Inflammatory macrophage treated with lipopolysaccharide for 1 hour (primary cell): ENCODE results near the gene NEO1.

Source experiments
- DNase-seq, 2 donors: peaks; one replicate each; pipeline ENCODE4 v3.0.0-alpha.2; 2020 to 2022

The NEO1 gene

DNA sequence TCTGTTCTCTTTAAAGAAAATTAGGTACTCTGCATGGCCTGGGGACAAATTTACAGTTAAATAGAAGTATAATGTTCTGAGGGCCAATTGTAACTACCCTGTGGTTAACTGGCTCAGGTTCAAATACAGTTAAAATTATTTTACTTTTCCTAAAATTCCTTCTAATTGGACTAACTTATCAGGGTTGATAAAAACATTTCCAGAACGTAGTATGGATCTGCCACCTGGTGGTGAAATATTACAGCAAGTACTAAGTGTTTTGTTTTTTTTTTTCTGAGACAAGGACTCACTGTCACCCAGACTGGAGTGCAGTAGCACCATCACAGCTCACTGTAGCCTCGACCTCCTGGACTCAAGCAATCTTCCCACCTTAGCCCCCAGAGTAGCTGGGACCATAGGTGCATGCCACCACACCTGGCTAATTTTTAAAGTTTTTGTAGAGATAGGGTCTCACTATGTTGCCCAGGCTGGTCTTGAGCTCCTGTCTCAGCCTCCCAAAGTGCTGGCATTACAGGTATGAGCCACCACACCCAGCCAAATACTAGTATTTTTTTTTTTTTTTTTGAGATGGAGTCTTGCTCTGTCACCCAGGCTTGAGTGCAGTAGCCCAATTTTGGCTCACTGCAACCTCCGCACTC is 29.2 kb downstream of the NEO1 start:
- DNase-seq = peak; percentile 34 to 64

DNA sequence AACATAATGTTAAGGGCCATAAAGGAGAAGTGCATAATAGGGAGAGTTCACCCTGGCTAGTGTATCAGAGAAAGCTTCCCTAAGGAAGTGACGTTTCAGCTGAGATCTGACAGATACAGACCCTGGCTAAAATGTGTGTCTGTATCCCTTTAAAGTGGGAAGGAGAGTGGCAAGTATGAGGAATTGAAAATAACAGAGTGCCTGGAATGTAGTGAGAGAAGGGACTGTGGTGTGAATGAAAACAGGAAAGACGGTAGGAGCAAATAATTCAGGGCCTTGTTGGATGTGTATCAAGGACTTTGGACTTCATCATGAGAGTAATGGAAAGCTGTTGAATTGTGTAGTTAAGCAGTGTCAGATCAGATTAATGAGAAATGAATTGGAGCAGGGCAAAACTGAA is 30.5 kb downstream of the NEO1 start:
- DNase-seq = peak in 1 of 2 donors; percentile 6

GRCh38 chr15:73087098-73087497 is 34.8 kb downstream of the NEO1 start:
- DNase-seq = no peak

DNA sequence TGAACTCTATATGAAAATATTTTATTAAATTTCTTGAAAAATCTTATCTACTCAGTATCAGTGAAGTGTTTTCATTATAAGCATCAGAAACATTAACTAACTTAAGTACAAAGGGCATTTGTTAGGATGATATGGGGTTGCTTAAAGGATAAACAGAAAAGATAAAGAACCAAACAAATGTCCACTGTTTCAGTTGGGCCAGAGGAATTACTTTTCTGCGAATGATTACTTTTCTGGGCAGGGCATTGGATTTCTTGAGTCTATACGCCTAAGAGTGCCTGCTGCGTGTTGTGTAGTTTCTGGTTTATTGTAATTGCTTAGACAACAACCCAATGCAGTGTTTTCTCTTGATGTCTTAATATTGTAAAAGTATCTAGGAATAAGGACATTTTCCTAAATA is 52.8 kb downstream of the NEO1 start:
- DNase-seq = no peak

GRCh38 chr15:73108676-73109075 is 56.4 kb downstream of the NEO1 start:
- no peak for DNase-seq

- DNase-seq = no peak
These were observed 57.5 kb downstream of the NEO1 start for GRCh38 chr15:73109765-73110164.

- DNase-seq = no peak
These were observed 57.9 kb downstream of the NEO1 start for GRCh38 chr15:73110201-73110600.

- DNase-seq = no peak
These were observed 61.8 kb downstream of the NEO1 start for GRCh38 chr15:73114064-73114463.

DNA sequence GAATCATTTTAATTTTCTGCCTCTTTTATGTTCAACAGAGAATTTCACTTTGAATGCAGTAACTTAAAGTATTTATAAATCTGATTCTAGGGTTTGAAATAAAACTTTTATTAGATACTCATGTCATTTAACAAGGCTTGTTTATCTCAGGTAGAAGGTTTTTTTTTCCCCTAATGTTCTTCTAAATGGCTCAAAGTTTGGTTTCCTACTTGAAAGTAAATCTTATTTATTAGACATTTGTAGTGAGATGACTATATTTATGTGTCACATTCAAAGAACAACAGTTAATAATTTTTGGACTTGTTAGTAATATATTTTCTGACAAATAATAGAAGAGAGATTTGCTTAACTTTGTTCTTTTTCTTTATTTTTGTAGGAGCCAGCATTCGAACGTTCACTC is 63.9 kb downstream of the NEO1 start:
- no peak for DNase-seq

- DNase-seq = no peak
These were observed 65.8 kb downstream of the NEO1 start for GRCh38 chr15:73118055-73118454.

DNA sequence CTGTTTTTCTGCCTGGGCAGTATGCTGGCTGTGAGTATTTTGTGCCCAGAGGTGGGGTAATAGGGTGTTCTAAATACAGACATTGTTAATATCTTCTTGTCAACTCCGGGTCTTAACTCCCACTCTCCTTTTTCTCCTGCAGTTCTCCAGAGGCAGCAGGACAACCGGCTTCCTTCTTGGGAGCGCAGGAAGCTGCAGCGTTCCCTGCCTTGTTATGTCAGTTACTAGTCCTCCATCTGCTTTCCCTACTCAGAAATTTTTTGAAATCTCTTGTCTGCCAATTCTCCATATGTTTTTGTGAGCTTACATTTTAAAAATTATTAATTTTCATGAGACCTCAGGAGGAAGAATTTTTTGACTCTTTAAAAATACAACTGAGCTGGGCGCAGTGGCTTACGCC is 67.2 kb downstream of the NEO1 start:
- DNase-seq = no peak

GRCh38 chr15:73120269-73120668 is 68.0 kb downstream of the NEO1 start:
- no peak for DNase-seq

DNA sequence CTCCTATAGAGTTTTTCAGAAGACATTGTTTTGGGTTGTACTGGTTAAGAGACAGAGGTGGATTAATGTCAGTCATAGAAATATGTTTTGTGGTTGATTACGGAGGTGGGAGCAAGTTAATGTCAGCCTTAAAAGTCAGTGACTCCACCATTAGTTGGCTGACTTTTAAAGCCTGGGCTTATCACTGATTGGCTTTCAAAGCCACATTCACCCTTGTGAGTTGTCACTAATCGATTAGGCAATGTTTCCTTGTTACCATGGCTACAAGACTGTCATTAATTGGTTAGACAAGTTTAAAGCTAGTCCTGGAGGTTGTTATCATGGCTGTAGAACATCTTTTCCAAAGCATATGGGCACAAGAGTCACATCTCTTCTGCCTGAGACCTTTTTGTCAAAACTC is 73.0 kb downstream of the NEO1 start:
- DNase-seq = peak in 1 of 2 donors; percentile 5

DNA sequence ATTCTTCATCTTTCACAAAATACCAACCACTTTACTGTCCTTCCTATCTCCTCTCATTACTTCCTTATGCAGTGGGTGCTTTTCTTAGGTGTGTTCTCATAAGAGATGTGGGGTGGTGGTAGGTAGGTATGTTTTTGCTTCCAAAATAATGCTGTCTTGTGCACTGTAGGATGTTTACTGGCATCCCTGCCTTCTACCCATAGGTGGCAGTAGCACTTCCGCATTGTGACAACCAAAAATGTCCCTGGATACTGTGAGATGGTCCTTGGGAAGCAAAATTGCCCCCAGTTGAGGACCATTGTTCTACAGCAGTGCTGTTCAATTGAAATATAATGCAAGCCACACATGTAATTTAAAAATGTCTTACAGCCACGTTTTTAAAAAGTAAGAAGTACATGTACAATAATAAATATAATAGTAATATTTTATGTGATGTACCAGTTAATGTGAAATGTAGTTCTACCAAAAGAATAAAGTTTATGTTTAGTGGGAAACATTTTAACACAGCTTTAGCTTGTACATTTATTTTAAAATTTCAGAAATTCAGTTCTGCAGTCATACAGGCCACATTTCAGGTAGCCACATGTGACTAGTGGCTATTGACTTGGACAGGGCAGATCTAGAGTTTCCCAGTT is 75.2 kb downstream of the NEO1 start:
- peak; percentile 18 to 54 for DNase-seq

DNA sequence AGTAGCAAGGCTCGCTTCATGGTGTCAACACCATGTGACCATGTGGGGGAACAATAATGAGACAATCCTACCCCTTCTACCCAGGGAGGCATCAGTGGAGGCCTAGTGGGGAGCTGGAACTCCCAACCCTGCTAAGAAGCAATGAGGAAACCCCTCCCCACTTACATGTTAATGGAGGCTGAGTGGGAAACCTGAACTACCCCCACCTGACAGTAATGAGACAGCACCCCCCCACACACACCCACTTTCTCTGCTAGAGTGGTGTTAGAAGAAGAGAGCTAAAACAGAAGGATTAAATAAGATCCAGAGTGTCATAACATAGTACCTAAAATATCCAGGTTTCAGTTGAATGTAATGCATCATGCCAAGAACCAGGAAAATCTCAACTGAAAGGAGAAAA is 78.6 kb downstream of the NEO1 start:
- no peak for DNase-seq

DNA sequence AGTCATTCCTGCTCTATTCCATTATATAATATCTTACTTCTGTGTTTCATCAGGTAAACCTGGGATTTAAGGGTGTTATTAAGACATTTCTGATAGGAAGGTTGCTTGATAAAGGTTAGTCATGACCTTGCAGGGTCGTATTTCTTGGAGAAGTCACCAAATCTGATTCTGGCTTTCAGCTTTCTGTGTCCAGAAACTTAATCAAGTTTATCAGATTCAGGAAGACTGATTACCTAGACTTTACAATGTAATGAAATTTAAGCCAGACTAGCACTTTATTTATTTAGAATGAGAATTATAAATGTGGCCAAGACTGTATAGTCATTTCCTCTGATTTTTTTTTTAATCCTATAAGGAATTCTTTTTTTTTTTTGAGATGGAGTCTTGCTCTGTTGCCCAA is 81.9 kb downstream of the NEO1 start:
- DNase-seq = no peak

DNA sequence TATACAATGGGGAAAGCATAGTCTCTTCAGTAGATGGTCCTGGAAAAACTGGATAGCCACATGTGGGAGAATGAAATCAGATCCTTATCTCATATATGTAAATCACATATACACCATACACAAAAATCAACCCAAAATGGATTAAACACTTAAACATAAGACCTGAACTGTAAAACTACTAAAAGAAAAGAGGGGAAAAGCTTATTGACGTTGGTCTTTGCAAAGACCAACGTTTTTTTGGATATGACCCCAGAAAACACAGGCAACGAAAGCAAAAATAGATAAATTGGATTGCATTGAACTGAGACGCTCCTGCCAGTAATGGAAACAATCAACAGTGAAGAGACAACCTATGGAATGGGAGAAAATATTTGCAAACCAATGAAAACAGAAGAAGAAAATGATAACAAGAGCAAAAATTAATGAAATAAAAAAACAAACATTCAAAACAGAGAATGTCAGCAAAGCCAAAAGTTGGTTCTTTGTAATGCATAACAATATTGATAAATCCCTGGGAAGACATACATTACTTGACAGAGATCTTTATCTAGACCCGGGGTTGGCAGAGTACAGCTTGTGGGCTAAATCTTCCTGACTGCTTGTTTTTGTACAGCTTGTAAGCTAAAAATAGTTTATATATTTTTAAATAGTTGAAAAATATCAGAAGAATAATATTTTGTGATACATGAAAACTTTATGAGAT is 86.9 kb downstream of the NEO1 start:
- DNase-seq = no peak

GRCh38 chr15:73139744-73140553 is 87.7 kb downstream of the NEO1 start:
- no peak for DNase-seq

- DNase-seq = no peak
These were observed 89.1 kb downstream of the NEO1 start for GRCh38 chr15:73141216-73141900.

DNA sequence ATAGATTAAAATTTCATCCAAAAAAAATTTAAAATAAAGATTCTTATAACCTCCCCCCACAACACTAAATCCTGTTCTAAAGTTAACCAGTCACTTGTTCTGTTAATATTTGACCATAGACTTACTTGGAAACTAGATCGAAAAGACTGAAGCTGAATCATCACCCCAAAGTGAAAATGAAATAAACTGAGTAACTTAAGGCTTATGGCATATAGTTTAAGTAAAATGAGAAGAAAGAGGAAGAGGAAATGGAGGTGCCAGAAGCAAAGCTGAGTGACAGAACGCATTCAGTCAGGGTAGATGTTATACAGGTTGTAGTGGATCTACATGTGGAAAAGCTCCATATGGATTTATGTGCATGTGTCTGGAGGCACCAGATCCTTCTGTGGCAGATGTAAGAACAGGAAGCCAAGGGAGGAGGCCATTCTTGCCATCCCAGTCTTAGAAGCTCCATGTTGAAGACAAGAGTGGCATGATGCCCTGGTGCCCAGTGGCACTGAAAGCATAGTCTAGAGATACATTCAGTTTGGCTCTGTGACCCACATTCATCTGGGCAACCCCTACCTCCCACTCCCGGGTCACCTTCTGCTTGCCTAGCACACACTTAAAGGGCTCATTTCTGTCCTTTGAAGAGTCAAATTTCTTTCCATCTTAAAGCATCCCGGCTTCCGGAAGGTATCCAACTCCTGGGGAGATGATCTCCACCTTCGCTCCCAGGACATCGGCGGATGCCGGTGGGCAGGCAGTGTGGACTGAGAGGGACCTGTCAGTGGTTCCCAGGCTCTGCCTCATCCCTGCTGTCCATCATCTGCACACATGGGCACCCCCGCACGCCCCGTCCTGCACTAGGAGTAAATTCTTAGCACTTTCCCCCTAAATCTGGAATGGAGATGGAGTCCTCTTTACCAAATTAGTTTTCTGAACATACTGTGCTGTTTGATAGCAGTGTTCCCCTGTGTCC is 90.8 kb downstream of the NEO1 start:
- peak; percentile 5 to 13 for DNase-seq

GRCh38 chr15:73143763-73144155 is 91.5 kb downstream of the NEO1 start:
- no peak for DNase-seq

DNA sequence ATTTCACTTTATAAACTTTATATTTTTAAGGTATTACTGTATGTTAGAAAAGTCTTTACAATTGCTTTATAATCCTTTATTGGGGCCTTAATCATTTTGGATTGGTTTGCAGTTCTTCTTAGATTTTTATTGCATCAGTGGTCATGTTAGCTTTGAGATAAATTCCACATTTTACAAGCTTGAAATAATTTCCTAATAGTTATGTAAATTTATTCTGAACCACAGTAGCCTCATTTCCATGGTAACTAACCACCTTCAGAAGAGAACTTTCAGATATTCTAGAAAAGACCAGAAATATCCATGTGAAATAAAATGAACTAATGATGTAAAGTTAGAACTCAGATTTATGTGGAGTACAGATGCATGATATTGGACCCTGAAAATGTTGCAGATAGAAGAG is 94.2 kb downstream of the NEO1 start:
- no peak for DNase-seq
